ENCODE measurements around the gene SPRING1. TPM values are rescaled to one million over a fixed set of nuclear protein-coding genes. Genes with fewer than 3 reads are reported as not detected.
"Not testable (repeated sequence)": the region's sequence is repeated elsewhere in the genome, so short reads cannot be mapped to it uniquely, and the experiment has no call there.

SPRING1 gene
- total RNA-seq, 2 donors from 2014 or later: 13.4 to 36.8 TPM

GRCh38 chr12:116750298-116750697, 12.4 kb upstream of the SPRING1 start:
- H3K9me3 ChIP-seq: no peaks in the 10 kb centered on the region
- no peak for ATAC-seq (ENCODE audit: insufficient number of reproducible peaks, low FRiP score, low read depth)
- H3K4me3 ChIP-seq: no peak overlapping the region
- no peak overlapping the region for H3K27ac ChIP-seq
- H3K36me3 ChIP-seq: no peaks in the 10 kb centered on the region
- no peaks in the 10 kb centered on the region for H3K4me1 ChIP-seq (ENCODE audit: control insufficient read depth in 1 of 2, low read depth in 2 of 2)
- no peak for DNase-seq (ENCODE audit: low spot score)
- TF ChIP-seq, protein P1, sequence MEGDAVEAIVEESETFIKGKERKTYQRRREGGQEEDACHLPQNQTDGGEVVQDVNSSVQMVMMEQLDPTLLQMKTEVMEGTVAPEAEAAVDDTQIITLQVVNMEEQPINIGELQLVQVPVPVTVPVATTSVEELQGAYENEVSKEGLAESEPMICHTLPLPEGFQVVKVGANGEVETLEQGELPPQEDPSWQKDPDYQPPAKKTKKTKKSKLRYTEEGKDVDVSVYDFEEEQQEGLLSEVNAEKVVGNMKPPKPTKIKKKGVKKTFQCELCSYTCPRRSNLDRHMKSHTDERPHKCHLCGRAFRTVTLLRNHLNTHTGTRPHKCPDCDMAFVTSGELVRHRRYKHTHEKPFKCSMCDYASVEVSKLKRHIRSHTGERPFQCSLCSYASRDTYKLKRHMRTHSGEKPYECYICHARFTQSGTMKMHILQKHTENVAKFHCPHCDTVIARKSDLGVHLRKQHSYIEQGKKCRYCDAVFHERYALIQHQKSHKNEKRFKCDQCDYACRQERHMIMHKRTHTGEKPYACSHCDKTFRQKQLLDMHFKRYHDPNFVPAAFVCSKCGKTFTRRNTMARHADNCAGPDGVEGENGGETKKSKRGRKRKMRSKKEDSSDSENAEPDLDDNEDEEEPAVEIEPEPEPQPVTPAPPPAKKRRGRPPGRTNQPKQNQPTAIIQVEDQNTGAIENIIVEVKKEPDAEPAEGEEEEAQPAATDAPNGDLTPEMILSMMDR (IDR thresholded peaks at IDR 0.05): no peak
- no peaks in the 10 kb centered on the region for H3K27me3 ChIP-seq (replicated peaks; ENCODE audit: insufficient read depth)

- H3K36me3 ChIP-seq: no peaks in the 10 kb centered on the region
- TF ChIP-seq, protein P1 (IDR thresholded peaks at IDR 0.05): no peak
- no peak overlapping the region for H3K4me3 ChIP-seq
- H3K4me1 ChIP-seq (ENCODE audit: control insufficient read depth in 1 of 2, low read depth in 2 of 2): no peaks in the 10 kb centered on the region
- no peaks in the 10 kb centered on the region for H3K27me3 ChIP-seq (replicated peaks; ENCODE audit: insufficient read depth)
- no peaks in the 10 kb centered on the region for H3K9me3 ChIP-seq
- ATAC-seq (ENCODE audit: insufficient number of reproducible peaks, low FRiP score, low read depth) (no peak), DNase-seq (ENCODE audit: low spot score) (no peak)
- no peak overlapping the region for H3K27ac ChIP-seq
These were observed 12.0 kb upstream of the SPRING1 start for GRCh38 chr12:116749884-116750283.

DNA sequence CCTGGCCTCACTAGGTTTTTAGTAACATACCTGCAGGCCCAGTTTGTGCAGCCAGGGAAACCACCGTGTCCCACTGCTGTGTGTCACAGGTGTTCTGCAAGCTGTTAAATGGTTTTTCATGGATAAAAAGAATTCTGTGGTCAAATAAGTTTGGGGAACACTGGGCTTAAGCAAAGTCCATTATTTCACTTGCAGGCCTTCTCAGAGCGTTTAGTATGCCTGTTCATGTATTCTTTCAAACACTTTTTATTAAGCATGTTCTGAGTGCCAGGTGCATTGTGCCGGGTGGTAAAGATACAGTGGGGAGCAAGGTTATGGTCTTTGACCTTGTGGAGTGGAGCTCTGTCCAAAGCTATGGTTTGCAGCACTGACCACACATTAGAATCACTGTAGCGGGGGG, 7.7 kb upstream of the SPRING1 start:
- Histone ChIP-seq H3K36me3 (no peaks in the 10 kb centered on the region), H3K27ac (no peak overlapping the region), H3K9me3 (no peaks in the 10 kb centered on the region), H3K27me3 (replicated peaks; ENCODE audit: insufficient read depth) (no peaks in the 10 kb centered on the region), H3K4me3 (no peak overlapping the region), H3K4me1 (ENCODE audit: control insufficient read depth in 1 of 2, low read depth in 2 of 2) (no peaks in the 10 kb centered on the region)
- TF ChIP-seq, protein P1 (IDR thresholded peaks at IDR 0.05): no peak
- DNase-seq (ENCODE audit: low spot score) (no peak), ATAC-seq (ENCODE audit: insufficient number of reproducible peaks, low FRiP score, low read depth) (no peak)

DNA sequence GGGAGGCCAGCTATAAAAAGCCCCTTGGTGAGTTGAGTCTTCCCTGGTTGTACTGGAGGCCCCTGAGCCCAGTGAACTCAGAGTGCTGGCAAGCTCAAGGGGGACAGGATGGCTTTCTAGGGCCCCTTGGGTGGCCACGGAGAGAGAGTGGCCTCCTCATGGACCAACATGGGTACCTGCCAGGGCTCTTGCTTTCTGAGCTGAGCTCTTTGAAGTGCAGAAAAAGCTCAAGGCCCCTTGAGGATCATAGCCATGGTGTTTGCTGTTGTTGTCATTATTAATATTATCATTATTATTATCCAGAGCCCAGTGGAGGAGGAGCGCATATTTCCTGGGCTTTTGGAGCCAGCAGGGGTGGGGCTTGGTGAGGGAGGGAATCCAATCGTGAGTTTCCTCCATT, 6.9 kb upstream of the SPRING1 start:
- H3K27me3 ChIP-seq (replicated peaks; ENCODE audit: insufficient read depth): no peaks in the 10 kb centered on the region
- no peak for DNase-seq (ENCODE audit: low spot score)
- no peak overlapping the region for H3K27ac ChIP-seq

DNA sequence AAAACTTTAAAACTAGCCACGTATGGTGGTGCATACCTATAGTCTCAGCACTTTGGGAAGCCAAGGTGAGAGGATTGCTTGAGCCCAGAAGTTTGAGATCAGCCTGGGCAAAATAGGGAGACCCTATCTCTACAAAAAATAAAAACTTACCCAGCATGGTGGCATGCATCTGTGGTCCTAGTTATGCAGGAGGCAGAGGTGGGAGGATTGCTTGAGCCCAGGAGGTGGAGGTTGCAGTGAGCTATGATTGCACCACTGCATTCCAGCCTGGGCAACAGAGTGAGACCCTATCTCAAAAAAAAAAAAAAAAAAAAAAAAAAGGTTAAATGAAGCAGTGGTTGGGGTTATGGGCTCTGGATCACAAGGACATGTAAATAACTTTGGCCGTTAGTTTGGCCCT, 4.9 kb upstream of the SPRING1 start:
- not testable (repeated sequence) for H3K27me3 ChIP-seq (replicated peaks; ENCODE audit: insufficient read depth); ATAC-seq (ENCODE audit: insufficient number of reproducible peaks, low FRiP score, low read depth); DNase-seq (ENCODE audit: low spot score); H3K4me3 ChIP-seq; H3K27ac ChIP-seq; H3K9me3 ChIP-seq; H3K36me3 ChIP-seq; H3K4me1 ChIP-seq (ENCODE audit: control insufficient read depth in 1 of 2, low read depth in 2 of 2)

More for the DNA sequence above, 6.9 kb upstream of the SPRING1 start:
- ATAC-seq (ENCODE audit: insufficient number of reproducible peaks, low FRiP score, low read depth): no peak
- Histone ChIP-seq H3K4me3 (no peak overlapping the region), H3K9me3 (no peaks in the 10 kb centered on the region), H3K4me1 (ENCODE audit: control insufficient read depth in 1 of 2, low read depth in 2 of 2) (no peaks in the 10 kb centered on the region), H3K36me3 (no peaks in the 10 kb centered on the region)
- TF ChIP-seq, protein P1 (IDR thresholded peaks at IDR 0.05): no peak

DNA sequence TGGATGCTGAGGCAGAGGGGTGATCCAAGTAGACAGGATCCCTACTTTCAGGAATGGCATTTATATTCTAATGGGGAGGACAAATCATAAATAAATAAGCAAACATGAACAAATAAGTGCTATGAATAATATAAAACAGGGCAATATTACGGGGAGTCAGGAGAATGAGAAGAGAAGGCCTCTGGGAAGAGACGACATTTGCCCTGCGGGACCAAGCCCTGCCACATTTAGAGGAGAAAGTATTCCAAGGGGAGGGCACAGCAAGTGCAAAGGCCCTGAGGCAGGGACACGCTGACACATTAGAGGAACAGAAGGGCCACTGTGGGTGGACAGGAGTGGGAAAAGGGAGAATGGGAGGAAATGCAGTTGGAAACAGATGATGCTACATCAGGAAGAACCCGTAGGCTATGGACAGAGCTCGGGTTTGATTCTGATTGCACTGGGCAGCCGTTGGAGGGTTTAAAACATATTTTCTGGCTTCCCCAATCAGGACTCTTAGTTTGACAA, 1.6 kb upstream of the SPRING1 start:
- DNase-seq (ENCODE audit: low spot score): no peak
- no peaks in the 10 kb centered on the region for H3K9me3 ChIP-seq
- TF ChIP-seq, protein P1 (IDR thresholded peaks at IDR 0.05): no peak

More for the DNA sequence above, 1.6 kb upstream of the SPRING1 start:
- no peak overlapping the region for H3K4me3 ChIP-seq
- no peaks in the 10 kb centered on the region for H3K36me3 ChIP-seq
- H3K4me1 ChIP-seq (ENCODE audit: control insufficient read depth in 1 of 2, low read depth in 2 of 2): peaks cover 11 to 17% of the 10 kb centered on the region in 2 donors
- no peak overlapping the region for H3K27ac ChIP-seq
- H3K27me3 ChIP-seq (replicated peaks; ENCODE audit: insufficient read depth): no peaks in the 10 kb centered on the region
- no peak for ATAC-seq (ENCODE audit: insufficient number of reproducible peaks, low FRiP score, low read depth)
